ENCODE measurements around the gene DNAJB13. TPM values are rescaled to one million over a fixed set of nuclear protein-coding genes. Genes with fewer than 3 reads are reported as not detected.
"Not testable (repeated sequence)": the region's sequence is repeated elsewhere in the genome, so short reads cannot be mapped to it uniquely, and the experiment has no call there.

DNAJB13 gene
- total and polyA plus RNA-seq, 8 donors, result 0.22 to 2.1 (median 0.47) TPM

DNA sequence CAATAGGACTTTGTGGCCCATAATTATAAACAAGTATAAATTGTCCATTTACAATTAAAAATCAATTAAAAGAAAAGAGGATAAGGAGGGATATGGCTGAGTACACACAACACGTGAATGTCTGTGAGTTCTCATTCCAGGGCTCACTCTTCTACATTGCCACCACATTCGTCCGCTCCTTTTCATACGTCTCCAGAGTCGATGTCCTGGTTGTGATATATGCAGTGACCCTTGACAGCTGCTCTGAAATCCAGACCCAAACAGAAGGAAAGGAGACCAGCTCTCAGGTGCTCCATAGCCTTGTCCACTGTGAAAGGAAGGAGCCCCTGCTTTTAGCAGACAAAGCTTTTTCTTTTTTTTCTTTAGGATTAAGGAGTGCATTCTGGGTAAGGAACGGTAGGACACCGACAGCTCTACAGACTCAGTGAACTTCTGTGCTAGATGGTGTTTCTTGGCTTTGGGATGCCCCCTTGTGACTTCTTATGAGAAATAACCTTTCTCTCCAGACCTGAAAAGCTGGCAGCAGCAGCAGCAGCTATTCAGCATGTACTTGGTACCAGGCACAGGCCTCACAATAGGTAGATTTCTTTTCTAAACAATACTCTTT lies 19.7 kb upstream of the DNAJB13 start:
- no peak overlapping the region for H3K4me3 ChIP-seq
- no peak overlapping the region for H3K27ac ChIP-seq
- no peak for FAIRE-seq
- peaks cover 3 to 34% (median 5%) of the 10 kb centered on the region in 3 donors for H3K36me3 ChIP-seq
- no peaks in the 10 kb centered on the region for H3K4me1 ChIP-seq
- ATAC-seq, result peak; percentile 55 to 82 (median 69)
- no peaks in the 10 kb centered on the region for H3K9me3 ChIP-seq
- DNase-seq, result peak in 2 of 6 donors; percentile 12 to 32
- H3K27me3 ChIP-seq, result no peaks in the 10 kb centered on the region
- intact Hi-C loops (cut with DNase I), result no loop called here
- WGBS, 2 donors, result 61 to 66% methylated on average over 7 of the region's 7 CpGs
- no peak for TF ChIP-seq CTCF (IDR thresholded peaks at IDR 0.05)

- DNase-seq (no peak), ATAC-seq (no peak), FAIRE-seq (no peak)
- H3K4me3 ChIP-seq, result no peak overlapping the region
- H3K27me3 ChIP-seq, result no peaks in the 10 kb centered on the region
- no peak overlapping the region for H3K27ac ChIP-seq
- H3K36me3 ChIP-seq, result peaks cover 2 to 33% (median 3%) of the 10 kb centered on the region in 3 donors
- H3K9me3 ChIP-seq, result no peaks in the 10 kb centered on the region
- no peak for TF ChIP-seq CTCF (IDR thresholded peaks at IDR 0.05)
- intact Hi-C loops (cut with DNase I), result no loop called here
- WGBS, 2 donors, result 91 to 96% methylated on average over 6 of the region's 6 CpGs
- H3K4me1 ChIP-seq, result no peaks in the 10 kb centered on the region
Observed at GRCh38 chr11:73931951-73932350, 18.9 kb upstream of the DNAJB13 start.

GRCh38 chr11:73932781-73933180 lies 18.0 kb upstream of the DNAJB13 start:
- DNase-seq (no peak), ATAC-seq (no peak), FAIRE-seq (no peak)
- intact Hi-C loops (cut with DNase I), result no loop called here
- Histone ChIP-seq H3K4me3 (no peak overlapping the region), H3K9me3 (no peaks in the 10 kb centered on the region), H3K4me1 (no peaks in the 10 kb centered on the region), H3K36me3 (peaks cover 0 to 25% (median 3%) of the 10 kb centered on the region in 3 donors), H3K27ac (no peak overlapping the region), H3K27me3 (no peaks in the 10 kb centered on the region)
- no peak for TF ChIP-seq CTCF (IDR thresholded peaks at IDR 0.05)
- WGBS, 2 donors, result 88 to 91% methylated on average over 7 of the region's 7 CpGs

DNA sequence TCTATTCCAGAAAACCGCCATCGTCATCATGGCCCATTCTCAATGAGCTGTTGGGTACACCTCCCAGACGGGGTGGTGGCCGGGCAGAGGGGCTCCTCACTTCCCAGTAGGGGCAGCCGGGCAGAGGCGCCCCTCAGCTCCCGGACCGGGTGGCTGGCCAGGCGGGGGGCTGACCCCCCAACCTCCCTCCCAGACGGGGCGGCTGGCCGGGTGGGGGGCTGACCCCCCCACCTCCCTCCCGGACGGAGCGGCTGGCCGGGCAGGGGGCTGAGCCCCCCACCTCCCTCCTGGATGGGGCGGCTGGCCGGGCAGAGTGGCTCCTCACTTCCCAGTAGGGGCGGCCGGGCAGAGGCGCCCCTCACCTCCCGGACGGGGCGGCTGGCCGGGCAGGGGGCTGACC lies 14.8 kb upstream of the DNAJB13 start:
- H3K9me3 ChIP-seq; intact Hi-C loops (cut with DNase I); H3K4me1 ChIP-seq; H3K36me3 ChIP-seq; FAIRE-seq; H3K27me3 ChIP-seq; H3K4me3 ChIP-seq; H3K27ac ChIP-seq; ATAC-seq: not testable (repeated sequence)
- peak in 1 of 6 donors; percentile 66 for DNase-seq
- 96 to 100% methylated on average over 8 to 18 of the region's 25 CpGs for WGBS, 2 donors

- no peak for TF ChIP-seq CTCF (IDR thresholded peaks at IDR 0.05)
- no peak for ATAC-seq
- no peak for DNase-seq
- intact Hi-C loops (cut with DNase I), result no loop called here
- Histone ChIP-seq H3K27ac (no peak overlapping the region), H3K27me3 (no peaks in the 10 kb centered on the region), H3K4me3 (no peak overlapping the region), H3K4me1 (no peaks in the 10 kb centered on the region), H3K36me3 (peaks cover 0 to 5% (median 0%) of the 10 kb centered on the region in 3 donors), H3K9me3 (no peaks in the 10 kb centered on the region)
- WGBS, 2 donors, result 78 to 82% methylated on average over 4 of the region's 4 CpGs
- no peak for FAIRE-seq
Observed at GRCh38 chr11:73939096-73939495, 11.7 kb upstream of the DNAJB13 start.

All from pancreas (tissue), 10 donors.